HepG2 (cell line): ENCODE data around the gene WDR82. TPM values are rescaled to one million over a fixed set of nuclear protein-coding genes. Genes with fewer than 3 reads are reported as not detected.

Experiments
- ATAC-seq: fragments of 200-7000 bp; cut with Tn5 transposase; 3 replicates; pipeline ENCODE4 v1.9.1; 2020; ENCODE audit warnings: mild to moderate bottlenecking, moderate library complexity
- BruUV-seq: library from RNA; stranded (reverse); fragments of 400-500 nt; replicated peaks from 2 replicates; lab custom pipeline; 2021; lab: Mats Ljungman, UMichigan
- CTCF ChIA-PET: fragments of 300-600 bp; formaldehyde crosslinking; extraction: SDS; loops from one replicate; lab custom pipeline; 2021; ENCODE audit warnings: low total read pairs, inconsistent platforms, low intra/inter-chr PET ratio; lab: Yijun Ruan, JAX
- POLR2A ChIA-PET: fragments of 350-600 bp; sonication (Branson Sonifier 250); formaldehyde crosslinking; loops from one replicate; lab custom pipeline; 2020; ENCODE audit warnings: antibody characterized with exemption, inconsistent platforms; lab: Yijun Ruan, JAX
- DNase-seq: peaks from one replicate; pipeline ENCODE4 v3.0.0-alpha.2; 2015; ENCODE audit warnings: low spot score
- FAIRE-seq: peaks from 3 replicates; lab custom pipeline; 2011; peaks lifted over from hg19 to GRCh38; lab: Jason Lieb, UNC
- H2AFZ ChIP-seq: one replicate; pipeline ENCODE4 v1.6.1; 2011; ENCODE audit warnings: low read length, inconsistent platforms
- H3K27ac ChIP-seq: fragments of 300-600 bp; 3 replicates; pipeline ENCODE4 v1.8.0; 2011; ENCODE audit warnings: mixed run types, mild to moderate bottlenecking, mixed read lengths, low read length, inconsistent platforms; ENCODE audit not compliant: insufficient read depth; ENCODE audit errors: extremely low read length
- H3K27me3 ChIP-seq, 2 experiments: fragments of 200-600 bp in 1 of 2; 2 replicates in 1 of 2; 3 replicates in 1 of 2; pipeline versions ENCODE4 v1.6.0 to v1.8.0; 2011; ENCODE audit warnings: low read length in 2 of 2, mild to moderate bottlenecking in 2 of 2, moderate library complexity in 2 of 2, inconsistent platforms in 1 of 2; ENCODE audit not compliant: insufficient read depth in 2 of 2, control insufficient read depth in 1 of 2
- H3K36me3 ChIP-seq, 2 experiments: fragments of 200-600 bp in 1 of 2; replicated peaks in 1 of 2; 2 replicates in 1 of 2; 3 replicates in 1 of 2; pipeline versions ENCODE4 v1.5.1 to v1.8.0; 2011; ENCODE audit warnings: low read length in 2 of 2, inconsistent platforms in 1 of 2; ENCODE audit not compliant: insufficient read depth in 2 of 2, control insufficient read depth in 1 of 2
- H3K4me1 ChIP-seq: 2 replicates; pipeline ENCODE4 v1.5.1; 2012; ENCODE audit warnings: low read length, inconsistent platforms; ENCODE audit not compliant: insufficient read depth
- H3K4me2 ChIP-seq: 2 replicates; pipeline ENCODE4 v1.6.0; 2011; ENCODE audit warnings: low read depth, low read length, inconsistent platforms
- H3K4me3 ChIP-seq, 3 experiments: fragments of 200-600 bp in 1 of 3; sonication (generic), shearing (Covaris generic) in 1 of 3; replicated peaks in 1 of 3; 2 replicates each; pipeline ENCODE4 v1.5.1; 2011 to 2016; ENCODE audit warnings: low read length in 3 of 3, inconsistent platforms in 2 of 3, low read depth in 2 of 3, mild to moderate bottlenecking in 2 of 3, control low read depth in 1 of 3, mixed read lengths in 1 of 3; ENCODE audit not compliant: insufficient read depth in 1 of 3
- H3K79me2 ChIP-seq: one replicate; pipeline ENCODE4 v1.6.1; 2011; ENCODE audit warnings: low read length, inconsistent platforms; ENCODE audit not compliant: insufficient read depth
- H3K9ac ChIP-seq: 2 replicates; pipeline ENCODE4 v1.6.0; 2011; ENCODE audit warnings: mild to moderate bottlenecking, low read depth, low read length, inconsistent platforms; ENCODE audit not compliant: insufficient read depth
- H3K9me3 ChIP-seq: 2 replicates; pipeline ENCODE4 v1.5.1; 2012; ENCODE audit warnings: mild to moderate bottlenecking, low read length
- H4K20me1 ChIP-seq: 2 replicates; pipeline ENCODE4 v1.6.0; 2011; ENCODE audit warnings: inconsistent platforms, mild to moderate bottlenecking, low read length, moderate library complexity; ENCODE audit not compliant: insufficient read depth
- AGO2 ChIP-seq: fragments of 200-400 bp; formaldehyde crosslinking; optimal IDR thresholded peaks from 2 replicates; pipeline ENCODE3; 2017; ENCODE audit warnings: mild to moderate bottlenecking, low read depth, low read length, moderate library complexity
- CHD2 ChIP-seq: IDR thresholded peaks from 2 replicates; pipeline ENCODE4 v1.6.1; 2011; ENCODE audit warnings: low read depth, low read length, improper control_type of control experiment
- FOXO1 ChIP-seq: sonication (generic); formaldehyde crosslinking; IDR thresholded peaks from 2 replicates; pipeline ENCODE4 v1.4.0; 2020; ENCODE audit warnings: missing genetic modification reagents
- JARID2 ChIP-seq: sonication (generic); formaldehyde crosslinking; IDR thresholded peaks from 2 replicates; pipeline ENCODE4 v1.8.1; 2023; ENCODE audit warnings: missing genetic modification reagents, inconsistent platforms; ENCODE audit not compliant: insufficient replicate concordance
- MTF1 ChIP-seq: sonication (generic); formaldehyde crosslinking; IDR thresholded peaks from 2 replicates; pipeline ENCODE4 v1.5.0; 2020; ENCODE audit warnings: missing genetic modification reagents
- NFIB ChIP-seq: sonication (generic); formaldehyde crosslinking; IDR thresholded peaks from 2 replicates; pipeline ENCODE4 v1.9.0; 2021; ENCODE audit warnings: missing genetic modification reagents, mild to moderate bottlenecking, borderline replicate concordance
- POLR2G ChIP-seq: fragments of 200-400 bp; formaldehyde crosslinking; IDR thresholded peaks from 2 replicates; pipeline ENCODE4 v1.6.1; 2018; ENCODE audit warnings: mild to moderate bottlenecking, low read depth, low read length, moderate library complexity
- SATB2 ChIP-seq: sonication (generic); formaldehyde crosslinking; IDR thresholded peaks from 2 replicates; pipeline ENCODE4 v1.5.0; 2020; ENCODE audit warnings: missing genetic modification reagents
- SOX5 ChIP-seq: IDR thresholded peaks from 2 replicates; pipeline ENCODE4 v1.6.1; 2016; ENCODE audit warnings: borderline replicate concordance
- YY1 ChIP-seq: IDR thresholded peaks from 2 replicates; pipeline ENCODE4 v1.6.1; 2011; ENCODE audit warnings: low read length, low read depth, moderate library complexity, mild to moderate bottlenecking; ENCODE audit not compliant: insufficient read depth, insufficient replicate concordance
- ZNF326 ChIP-seq: sonication (generic); formaldehyde crosslinking; IDR thresholded peaks from 2 replicates; pipeline ENCODE4 v1.4.0; 2020; ENCODE audit warnings: missing genetic modification reagents, borderline replicate concordance
- ZNF781 ChIP-seq: sonication (generic); formaldehyde crosslinking; IDR thresholded peaks from 2 replicates; pipeline ENCODE4 v1.5.1; 2020; ENCODE audit warnings: borderline replicate concordance, mild to moderate bottlenecking, missing genetic modification reagents; ENCODE audit errors: not compliant biosample characterization
- WGBS: methylation state at CpG from one replicate; pipeline ENCODE4 v1.1.6; 2017; ENCODE audit warnings: low lambda C conversion rate; 5-methylcytosine and 5-hydroxymethylcytosine counted together
- in situ Hi-C: cut with HindIII; loops from 2 replicates; pipeline ENCODE4 v1.10.0; 2017; ENCODE audit warnings: low pct_unique_long_range_greater_than_20kb; ENCODE audit not compliant: extremely low pct_ligation_motif_present
- intact Hi-C: fragments of 100-400 bp; cut with micrococcal nuclease; formaldehyde crosslinking; loops from one replicate; pipeline ENCODE4 v1.10.0; 2022; ENCODE audit not compliant: unreplicated experiment
- polyA plus RNA-seq, 8 experiments: library from polyadenylated mRNA; depleted of rRNA in 3 of 8; stranded (reverse) in 7 of 8; unstranded in 1 of 8; fragments of >200 nt; fragmentation: Illumina TruSeq in 4 of 8; extraction: Trizol in 4 of 8; gene quantifications; 2 replicates each; pipeline versions ENCODE4 v1.2.1 to v1.2.3, GENCODE V29; 2011 to 2016; ENCODE audit warnings: low read depth in 4 of 8, missing spikeins in 1 of 8, mixed read lengths in 1 of 8; ENCODE audit not compliant: insufficient read depth in 1 of 8
- total RNA-seq, 5 experiments: library from RNA; depleted of rRNA; stranded (reverse); fragments of >200 nt; fragmentation: Illumina TruSeq; extraction: Trizol; gene quantifications; 2 replicates each; pipeline ENCODE4 v1.2.3, GENCODE V29; 2016; ENCODE audit warnings: low read depth in 1 of 5
- TF ChIP-seq, protein P1 (sequence below): sonication (generic); formaldehyde crosslinking; IDR thresholded peaks from one replicate; pipeline ENCODE4 v1.5.1; 2020; ENCODE audit warnings: mild to moderate bottlenecking, missing genetic modification reagents; ENCODE audit errors: not compliant biosample characterization
- TF ChIP-seq, protein P2 (sequence below): conservative IDR thresholded peaks from 2 replicates; pipeline ENCODE4 v1.6.1; 2018; ENCODE audit warnings: missing genetic modification reagents

The WDR82 gene
- total and polyA plus RNA-seq, 2 of the 13 experiments (the other 11 are each of a cell fraction or from before 2014, with no cell fraction given): 39.1 to 59.5 TPM

DNA sequence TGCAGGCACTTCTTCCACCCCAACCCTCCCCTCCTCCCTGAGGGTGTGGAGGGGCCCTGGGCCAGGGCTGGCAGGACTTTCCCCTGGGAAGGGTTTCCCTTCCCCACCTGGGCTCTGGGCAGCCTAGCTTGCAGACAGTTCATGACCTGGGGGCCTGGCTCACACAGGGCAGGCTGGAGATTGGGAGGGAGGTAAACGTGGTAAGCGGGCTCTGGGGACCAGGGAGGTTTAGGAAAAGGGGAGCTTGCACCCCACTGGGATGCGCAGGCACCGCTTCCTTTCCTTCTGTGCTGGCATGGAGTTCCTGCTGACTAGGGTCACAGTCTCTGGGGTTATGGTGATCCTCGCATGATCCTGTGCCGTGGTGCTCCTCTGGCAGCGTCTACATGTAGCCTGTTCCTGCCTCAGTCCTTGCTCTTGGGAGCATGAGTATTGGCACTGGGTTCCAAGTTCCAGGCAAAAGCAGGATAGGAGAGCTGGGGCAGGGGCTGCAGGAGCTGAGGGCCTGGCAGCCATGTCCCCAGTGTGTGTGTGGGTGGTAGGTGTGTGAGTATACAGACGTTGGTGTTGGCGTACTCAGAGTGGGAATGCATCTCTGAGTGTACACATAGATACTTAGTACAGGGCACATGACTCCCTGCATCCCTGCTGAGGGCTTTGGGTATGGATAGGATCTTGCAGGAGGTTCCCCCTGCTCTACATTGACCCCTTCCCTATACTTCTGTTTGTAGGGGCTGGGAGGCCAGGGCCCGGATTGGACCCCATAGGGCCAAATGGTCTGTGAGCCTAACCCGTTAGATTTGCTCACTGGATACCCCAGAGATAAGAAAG, 16.1 kb upstream of the WDR82 start:
- BruUV-seq: no TSS peak
- ATAC-seq: no peak
- POLR2A ChIA-PET: interaction anchor here (1.0 to 2.8 kb wide), 2 partner anchors 13 to 57 kb away, joined by 3 to 11 read pairs; no protein-coding TSS in a partner anchor
- 96% methylated on average over 9 of the region's 11 CpGs for WGBS
- no peak for DNase-seq
- Histone ChIP-seq H3K4me1 (peaks cover 48% of the 10 kb centered on the region), H3K27me3 (no peaks in the 10 kb centered on the region; a peak in 1 of 5 replicates), H3K4me2 (no peak overlapping the region), H3K79me2 (peaks cover 24% of the 10 kb centered on the region), H3K9me3 (no peaks in the 10 kb centered on the region), H2AFZ (no peak overlapping the region), H4K20me1 (peaks cover 34% of the 10 kb centered on the region), H3K36me3 (peaks cover 11 to 22% of the 10 kb centered on the region in 2 experiments; a peak in 4 of 5 replicates), H3K4me3 (no peak overlapping the region), H3K27ac (no peak overlapping the region), H3K9ac (no peak overlapping the region)
- in situ Hi-C loops (loop anchor here (5.0 kb wide), 2 partner anchors 53 to 93 kb away; no protein-coding TSS in a partner anchor), intact Hi-C loops (loop anchor here (5.0 kb wide), 1 partner anchor 93 kb away; no protein-coding TSS in a partner anchor)
- no peak for FAIRE-seq
- CTCF ChIA-PET: interaction anchor here (1.2 kb wide), 1 partner anchor 45 kb away, joined by 3 read pairs; no protein-coding TSS in a partner anchor
- TF ChIP-seq JARID2 (CRISPR knock-in tag): no peak
- TF ChIP-seq ZNF781 (CRISPR knock-in tag): no peak
- TF ChIP-seq ZNF326 (CRISPR knock-in tag): no peak
- TF ChIP-seq, protein P1, sequence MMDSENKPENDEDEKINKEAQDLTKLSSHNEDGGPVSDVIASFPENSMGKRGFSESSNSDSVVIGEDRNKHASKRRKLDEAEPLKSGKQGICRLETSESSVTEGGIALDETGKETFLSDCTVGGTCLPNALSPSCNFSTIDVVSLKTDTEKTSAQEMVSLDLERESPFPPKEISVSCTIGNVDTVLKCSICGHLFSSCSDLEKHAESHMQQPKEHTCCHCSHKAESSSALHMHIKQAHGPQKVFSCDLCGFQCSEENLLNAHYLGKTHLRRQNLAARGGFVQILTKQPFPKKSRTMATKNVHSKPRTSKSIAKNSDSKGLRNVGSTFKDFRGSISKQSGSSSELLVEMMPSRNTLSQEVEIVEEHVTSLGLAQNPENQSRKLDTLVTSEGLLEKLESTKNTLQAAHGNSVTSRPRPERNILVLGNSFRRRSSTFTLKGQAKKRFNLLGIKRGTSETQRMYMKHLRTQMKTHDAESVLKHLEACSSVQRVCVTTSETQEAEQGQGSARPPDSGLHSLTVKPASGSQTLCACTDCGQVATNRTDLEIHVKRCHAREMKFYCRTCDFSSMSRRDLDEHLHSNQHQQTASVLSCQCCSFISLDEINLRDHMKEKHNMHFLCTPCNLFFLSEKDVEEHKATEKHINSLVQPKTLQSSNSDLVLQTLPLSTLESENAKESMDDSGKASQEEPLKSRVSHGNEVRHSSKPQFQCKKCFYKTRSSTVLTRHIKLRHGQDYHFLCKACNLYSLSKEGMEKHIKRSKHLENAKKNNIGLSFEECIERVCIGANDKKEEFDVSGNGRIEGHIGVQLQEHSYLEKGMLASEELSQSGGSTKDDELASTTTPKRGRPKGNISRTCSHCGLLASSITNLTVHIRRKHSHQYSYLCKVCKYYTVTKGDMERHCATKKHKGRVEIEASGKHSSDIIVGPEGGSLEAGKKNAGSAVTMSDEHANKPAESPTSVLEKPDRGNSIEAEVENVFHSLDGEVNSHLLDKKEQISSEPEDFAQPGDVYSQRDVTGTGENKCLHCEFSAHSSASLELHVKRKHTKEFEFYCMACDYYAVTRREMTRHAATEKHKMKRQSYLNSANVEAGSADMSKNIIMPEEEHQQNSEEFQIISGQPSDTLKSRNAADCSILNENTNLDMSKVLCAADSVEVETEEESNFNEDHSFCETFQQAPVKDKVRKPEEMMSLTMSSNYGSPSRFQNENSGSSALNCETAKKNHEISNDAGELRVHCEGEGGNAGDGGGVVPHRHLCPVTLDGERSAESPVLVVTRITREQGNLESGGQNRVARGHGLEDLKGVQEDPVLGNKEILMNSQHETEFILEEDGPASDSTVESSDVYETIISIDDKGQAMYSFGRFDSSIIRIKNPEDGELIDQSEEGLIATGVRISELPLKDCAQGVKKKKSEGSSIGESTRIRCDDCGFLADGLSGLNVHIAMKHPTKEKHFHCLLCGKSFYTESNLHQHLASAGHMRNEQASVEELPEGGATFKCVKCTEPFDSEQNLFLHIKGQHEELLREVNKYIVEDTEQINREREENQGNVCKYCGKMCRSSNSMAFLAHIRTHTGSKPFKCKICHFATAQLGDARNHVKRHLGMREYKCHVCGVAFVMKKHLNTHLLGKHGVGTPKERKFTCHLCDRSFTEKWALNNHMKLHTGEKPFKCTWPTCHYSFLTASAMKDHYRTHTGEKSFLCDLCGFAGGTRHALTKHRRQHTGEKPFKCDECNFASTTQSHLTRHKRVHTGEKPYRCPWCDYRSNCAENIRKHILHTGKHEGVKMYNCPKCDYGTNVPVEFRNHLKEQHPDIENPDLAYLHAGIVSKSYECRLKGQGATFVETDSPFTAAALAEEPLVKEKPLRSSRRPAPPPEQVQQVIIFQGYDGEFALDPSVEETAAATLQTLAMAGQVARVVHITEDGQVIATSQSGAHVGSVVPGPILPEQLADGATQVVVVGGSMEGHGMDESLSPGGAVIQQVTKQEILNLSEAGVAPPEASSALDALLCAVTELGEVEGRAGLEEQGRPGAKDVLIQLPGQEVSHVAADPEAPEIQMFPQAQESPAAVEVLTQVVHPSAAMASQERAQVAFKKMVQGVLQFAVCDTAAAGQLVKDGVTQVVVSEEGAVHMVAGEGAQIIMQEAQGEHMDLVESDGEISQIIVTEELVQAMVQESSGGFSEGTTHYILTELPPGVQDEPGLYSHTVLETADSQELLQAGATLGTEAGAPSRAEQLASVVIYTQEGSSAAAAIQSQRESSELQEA: no peak
- no peak for TF ChIP-seq YY1
- no peak for TF ChIP-seq SATB2 (CRISPR knock-in tag)
- TF ChIP-seq, protein P2, sequence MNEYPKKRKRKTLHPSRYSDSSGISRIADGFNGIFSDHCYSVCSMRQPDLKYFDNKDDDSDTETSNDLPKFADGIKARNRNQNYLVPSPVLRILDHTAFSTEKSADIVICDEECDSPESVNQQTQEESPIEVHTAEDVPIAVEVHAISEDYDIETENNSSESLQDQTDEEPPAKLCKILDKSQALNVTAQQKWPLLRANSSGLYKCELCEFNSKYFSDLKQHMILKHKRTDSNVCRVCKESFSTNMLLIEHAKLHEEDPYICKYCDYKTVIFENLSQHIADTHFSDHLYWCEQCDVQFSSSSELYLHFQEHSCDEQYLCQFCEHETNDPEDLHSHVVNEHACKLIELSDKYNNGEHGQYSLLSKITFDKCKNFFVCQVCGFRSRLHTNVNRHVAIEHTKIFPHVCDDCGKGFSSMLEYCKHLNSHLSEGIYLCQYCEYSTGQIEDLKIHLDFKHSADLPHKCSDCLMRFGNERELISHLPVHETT (CRISPR knock-in tag): no peak
- no peak for TF ChIP-seq CHD2
- TF ChIP-seq NFIB (CRISPR knock-in tag): 0 out of 2 replicates have a peak, but pooled peaks have one; percentile 71
- TF ChIP-seq POLR2G: peak; percentile 26; the same call in 1 of the 2 replicates
- TF ChIP-seq MTF1 (CRISPR knock-in tag): no peak
- TF ChIP-seq SOX5 (CRISPR knock-in tag): no peak
- TF ChIP-seq FOXO1: no peak
- peak; percentile 95 for TF ChIP-seq AGO2
